ENCODE results near the gene C5orf63. TPM values are rescaled to one million over a fixed set of nuclear protein-coding genes. Genes with fewer than 3 reads are reported as not detected.
"Not testable (repeated sequence)": the region's sequence is repeated elsewhere in the genome, so short reads cannot be mapped to it uniquely, and the experiment has no call there.

The C5orf63 gene
- total RNA-seq, 1 donor from 2014 or later: not detected

DNA sequence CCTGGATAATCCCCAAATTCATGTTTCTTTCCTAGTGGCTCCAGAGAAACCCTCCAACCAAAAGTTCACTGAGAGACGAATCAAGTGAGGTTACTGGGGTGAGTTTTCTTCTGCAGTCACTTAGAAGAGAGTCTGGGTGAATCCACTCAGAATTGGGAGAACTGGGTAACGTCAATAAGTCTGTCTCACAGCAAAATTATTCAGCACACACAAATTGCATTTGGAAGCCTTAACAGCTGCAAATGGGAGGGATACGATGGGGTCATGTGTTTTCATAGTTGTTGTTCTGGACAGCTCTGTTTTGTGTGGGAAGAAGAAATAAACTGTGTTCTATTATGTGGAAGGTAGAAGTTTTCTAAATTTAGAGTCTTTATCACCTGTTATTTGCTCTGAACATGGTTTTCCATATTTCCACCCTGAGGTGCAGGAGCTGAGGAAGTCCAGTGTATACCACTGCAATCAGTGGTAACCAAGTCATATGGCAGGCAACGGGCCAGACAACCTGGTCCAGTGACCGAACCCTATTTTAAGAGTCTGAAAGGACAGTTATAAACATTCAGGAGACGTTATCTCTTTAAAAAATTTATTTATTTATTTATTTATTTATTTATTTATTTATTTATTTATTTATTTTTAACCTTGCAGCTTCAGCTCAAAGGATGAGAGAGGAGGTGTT, 64.9 kb downstream of the C5orf63 start:
- Histone ChIP-seq H3K4me3 (no peak overlapping the region), H3K27me3 (no peaks in the 10 kb centered on the region), H3K27ac (no peak overlapping the region), H3K36me3 (no peaks in the 10 kb centered on the region), H3K9me3 (no peaks in the 10 kb centered on the region), H3K4me1 (no peaks in the 10 kb centered on the region)
- TF ChIP-seq, protein P1, sequence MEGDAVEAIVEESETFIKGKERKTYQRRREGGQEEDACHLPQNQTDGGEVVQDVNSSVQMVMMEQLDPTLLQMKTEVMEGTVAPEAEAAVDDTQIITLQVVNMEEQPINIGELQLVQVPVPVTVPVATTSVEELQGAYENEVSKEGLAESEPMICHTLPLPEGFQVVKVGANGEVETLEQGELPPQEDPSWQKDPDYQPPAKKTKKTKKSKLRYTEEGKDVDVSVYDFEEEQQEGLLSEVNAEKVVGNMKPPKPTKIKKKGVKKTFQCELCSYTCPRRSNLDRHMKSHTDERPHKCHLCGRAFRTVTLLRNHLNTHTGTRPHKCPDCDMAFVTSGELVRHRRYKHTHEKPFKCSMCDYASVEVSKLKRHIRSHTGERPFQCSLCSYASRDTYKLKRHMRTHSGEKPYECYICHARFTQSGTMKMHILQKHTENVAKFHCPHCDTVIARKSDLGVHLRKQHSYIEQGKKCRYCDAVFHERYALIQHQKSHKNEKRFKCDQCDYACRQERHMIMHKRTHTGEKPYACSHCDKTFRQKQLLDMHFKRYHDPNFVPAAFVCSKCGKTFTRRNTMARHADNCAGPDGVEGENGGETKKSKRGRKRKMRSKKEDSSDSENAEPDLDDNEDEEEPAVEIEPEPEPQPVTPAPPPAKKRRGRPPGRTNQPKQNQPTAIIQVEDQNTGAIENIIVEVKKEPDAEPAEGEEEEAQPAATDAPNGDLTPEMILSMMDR (IDR thresholded peaks at IDR 0.05): no peak
- intact Hi-C loops (cut with DNase I): no loop called here
- no peak for DNase-seq (ENCODE audit: low spot score in 2 of 2)

DNA sequence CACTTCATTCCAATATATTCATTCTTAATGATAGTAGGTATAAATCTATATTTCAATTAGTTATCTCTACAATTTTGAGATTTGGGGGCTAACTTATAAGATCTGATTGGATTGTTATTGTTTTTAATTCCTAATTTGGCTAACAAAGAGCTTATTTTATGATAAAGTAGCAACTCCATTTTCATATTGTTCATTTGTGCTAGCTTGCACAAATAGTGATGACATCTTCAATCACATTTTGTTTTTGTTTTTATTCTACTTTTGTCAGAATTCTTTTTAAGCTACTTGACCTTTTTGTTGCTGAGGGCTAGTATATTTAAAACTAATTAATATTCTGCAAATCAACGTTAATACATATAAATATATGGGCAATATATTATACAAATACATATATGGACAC, 65.8 kb downstream of the C5orf63 start:
- Histone ChIP-seq H3K4me3 (no peak overlapping the region), H3K4me1 (no peaks in the 10 kb centered on the region), H3K27ac (no peak overlapping the region), H3K36me3 (no peaks in the 10 kb centered on the region), H3K27me3 (no peaks in the 10 kb centered on the region), H3K9me3 (no peaks in the 10 kb centered on the region)
- TF ChIP-seq, protein P1 (IDR thresholded peaks at IDR 0.05): no peak
- no peak for DNase-seq (ENCODE audit: low spot score in 2 of 2)
- intact Hi-C loops (cut with DNase I): no loop called here

DNA sequence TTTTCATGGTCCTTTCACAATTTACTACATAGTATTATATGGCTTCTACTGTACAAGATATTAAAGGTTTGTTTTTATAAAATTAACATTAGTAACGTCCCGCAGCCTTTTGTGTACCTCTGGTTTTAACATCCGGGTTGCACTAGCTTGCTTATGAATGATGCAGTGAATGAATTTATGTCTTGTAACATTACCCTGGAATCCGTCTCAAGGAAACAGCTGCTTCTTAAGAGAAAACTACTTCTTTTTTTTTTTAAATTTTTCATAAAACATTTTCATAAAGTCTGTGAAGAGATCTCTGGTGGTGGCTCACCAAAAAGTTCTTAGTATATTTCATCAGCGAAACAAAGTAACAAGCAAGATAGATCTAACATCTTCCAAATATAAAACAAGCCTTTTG, 66.6 kb downstream of the C5orf63 start:
- H3K9me3 ChIP-seq: no peaks in the 10 kb centered on the region
- H3K27ac ChIP-seq: no peak overlapping the region
- DNase-seq (ENCODE audit: low spot score in 2 of 2): no peak
- no peaks in the 10 kb centered on the region for H3K4me1 ChIP-seq
- intact Hi-C loops (cut with DNase I): no loop called here
- TF ChIP-seq, protein P1 (IDR thresholded peaks at IDR 0.05): no peak
- no peak overlapping the region for H3K4me3 ChIP-seq
- no peaks in the 10 kb centered on the region for H3K27me3 ChIP-seq
- H3K36me3 ChIP-seq: no peaks in the 10 kb centered on the region

DNA sequence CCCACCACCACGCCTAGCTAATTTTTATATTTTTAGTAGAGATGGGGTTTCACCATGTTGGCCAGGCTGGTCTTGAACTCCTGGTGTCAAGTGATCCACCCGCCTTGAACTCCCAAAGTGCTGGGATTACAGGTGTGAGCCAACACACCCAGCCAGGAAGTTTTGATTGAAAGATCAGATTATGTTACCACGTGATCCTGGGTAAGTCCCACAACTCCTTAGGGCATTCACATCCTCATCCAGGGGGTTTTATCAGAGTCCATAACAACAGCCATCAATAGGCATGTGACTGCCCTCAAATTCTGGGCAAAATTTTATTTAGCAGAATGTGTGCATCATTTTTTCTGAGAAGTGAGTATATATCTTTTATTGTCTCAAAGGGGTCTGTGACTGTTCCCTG, 68.0 kb downstream of the C5orf63 start:
- H3K4me3 ChIP-seq; H3K4me1 ChIP-seq; H3K9me3 ChIP-seq; H3K36me3 ChIP-seq; DNase-seq (ENCODE audit: low spot score in 2 of 2); H3K27me3 ChIP-seq; intact Hi-C loops (cut with DNase I); H3K27ac ChIP-seq: not testable (repeated sequence)

DNA sequence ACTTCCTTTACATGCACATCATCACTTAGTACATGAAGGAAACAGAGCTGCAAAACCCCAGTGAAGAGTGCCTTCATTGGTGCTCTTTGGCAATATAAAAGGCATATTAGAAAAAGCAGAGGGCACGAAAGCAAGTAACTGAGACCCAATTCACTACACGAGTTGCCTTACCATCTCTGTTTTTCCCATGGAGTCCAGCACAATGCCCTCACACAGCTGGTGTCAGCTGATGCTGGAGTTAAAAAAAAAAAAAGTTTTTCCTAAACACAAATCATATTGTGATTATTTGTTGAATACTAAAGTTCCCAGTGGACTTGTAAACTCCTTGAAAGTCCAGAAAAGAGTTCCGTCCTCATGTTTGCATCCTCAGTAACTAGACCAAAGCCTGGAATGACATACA, 68.6 kb downstream of the C5orf63 start:
- TF ChIP-seq, protein P1 (IDR thresholded peaks at IDR 0.05): no peak
- Histone ChIP-seq H3K27ac (no peak overlapping the region), H3K27me3 (no peaks in the 10 kb centered on the region), H3K4me3 (no peak overlapping the region), H3K36me3 (no peaks in the 10 kb centered on the region), H3K4me1 (no peaks in the 10 kb centered on the region), H3K9me3 (no peaks in the 10 kb centered on the region)
- no peak for DNase-seq (ENCODE audit: low spot score in 2 of 2)
- intact Hi-C loops (cut with DNase I): no loop called here

DNA sequence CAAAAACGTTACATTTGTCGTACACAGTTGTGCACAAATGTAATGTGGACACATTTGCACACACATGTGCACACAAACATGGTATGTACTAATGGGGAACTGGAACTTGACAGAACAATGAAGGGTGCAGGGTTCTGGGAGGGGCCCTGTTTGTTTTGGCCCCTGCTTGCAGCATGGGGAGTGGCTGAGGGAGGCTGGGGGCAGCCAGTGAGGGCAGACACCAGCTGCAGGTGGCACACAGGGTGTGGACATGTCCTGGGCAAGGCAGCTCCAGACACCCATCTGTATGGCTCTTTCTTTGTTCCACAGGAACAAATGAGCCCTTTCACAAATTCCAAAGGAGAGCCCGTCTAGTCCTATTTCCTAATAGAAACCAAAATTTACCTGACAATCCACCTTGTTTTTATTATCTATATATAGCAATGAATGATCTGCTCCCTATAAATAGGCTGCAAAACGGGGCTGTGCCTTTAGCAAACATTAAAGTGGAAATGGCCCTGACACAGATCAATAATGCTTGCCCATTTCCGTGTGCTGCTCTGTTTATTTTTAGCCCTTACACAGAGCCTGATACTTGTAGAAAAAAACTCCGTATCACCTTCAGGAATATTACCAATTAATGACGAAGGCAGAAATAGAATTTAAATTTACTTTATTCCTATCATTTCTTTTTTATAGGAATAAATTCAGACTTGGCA, 69.4 kb downstream of the C5orf63 start:
- Histone ChIP-seq H3K27ac (no peak overlapping the region), H3K36me3 (no peaks in the 10 kb centered on the region), H3K4me1 (no peaks in the 10 kb centered on the region), H3K27me3 (no peaks in the 10 kb centered on the region), H3K9me3 (no peaks in the 10 kb centered on the region), H3K4me3 (no peak overlapping the region)
- TF ChIP-seq, protein P1 (IDR thresholded peaks at IDR 0.05): no peak
- intact Hi-C loops (cut with DNase I): no loop called here
- no peak for DNase-seq (ENCODE audit: low spot score in 2 of 2)
